ENCODE measurements around the gene NKAIN2. TPM values are rescaled to one million over a fixed set of nuclear protein-coding genes. Genes with fewer than 3 reads are reported as not detected.

NKAIN2 gene
- total RNA-seq, 1 experiment from 2014 or later: not detected

- DNase-seq (ENCODE audit: low read depth): no peak
These were observed 939.8 kb downstream of the NKAIN2 start for GRCh38 chr6:124743420-124743819.

- no peak for DNase-seq (ENCODE audit: low read depth)
These were observed 943.7 kb downstream of the NKAIN2 start for GRCh38 chr6:124747349-124747748.

- DNase-seq (ENCODE audit: low read depth): no peak
These were observed 945.1 kb downstream of the NKAIN2 start for GRCh38 chr6:124748778-124749177.

- DNase-seq (ENCODE audit: low read depth): no peak
These were observed 949.3 kb downstream of the NKAIN2 start for GRCh38 chr6:124753001-124753400.

GRCh38 chr6:124753562-124754105 is 950.0 kb downstream of the NKAIN2 start:
- no peak for DNase-seq (ENCODE audit: low read depth)

GRCh38 chr6:124755321-124755720 is 951.7 kb downstream of the NKAIN2 start:
- no peak for DNase-seq (ENCODE audit: low read depth)

- no peak for DNase-seq (ENCODE audit: low read depth)
These were observed 953.9 kb downstream of the NKAIN2 start for GRCh38 chr6:124757560-124757959.

GRCh38 chr6:124758663-124759062 is 955.0 kb downstream of the NKAIN2 start:
- DNase-seq (ENCODE audit: low read depth): no peak

- DNase-seq (ENCODE audit: low read depth): no peak
These were observed 961.6 kb downstream of the NKAIN2 start for GRCh38 chr6:124765280-124765679.

- DNase-seq (ENCODE audit: low read depth): no peak
These were observed 964.6 kb downstream of the NKAIN2 start for GRCh38 chr6:124768224-124768623.

- no peak for DNase-seq (ENCODE audit: low read depth)
These were observed 966.3 kb downstream of the NKAIN2 start for GRCh38 chr6:124769811-124770544.

GRCh38 chr6:124770784-124771183 is 967.1 kb downstream of the NKAIN2 start:
- no peak for DNase-seq (ENCODE audit: low read depth)

- peak; percentile 17 for DNase-seq (ENCODE audit: low read depth)
These were observed 969.2 kb downstream of the NKAIN2 start for GRCh38 chr6:124772733-124773319.

- DNase-seq (ENCODE audit: low read depth): no peak
These were observed 971.5 kb downstream of the NKAIN2 start for GRCh38 chr6:124775121-124775520.

GRCh38 chr6:124777863-124778262 is 974.2 kb downstream of the NKAIN2 start:
- no peak for DNase-seq (ENCODE audit: low read depth)

- DNase-seq (ENCODE audit: low read depth): peak; percentile 68
These were observed 977.0 kb downstream of the NKAIN2 start for GRCh38 chr6:124780623-124781022.

- no peak for DNase-seq (ENCODE audit: low read depth)
These were observed 979.7 kb downstream of the NKAIN2 start for GRCh38 chr6:124783344-124783743.

GRCh38 chr6:124791156-124791555 is 987.5 kb downstream of the NKAIN2 start:
- DNase-seq (ENCODE audit: low read depth): no peak

GRCh38 chr6:124792386-124792785 is 988.7 kb downstream of the NKAIN2 start:
- DNase-seq (ENCODE audit: low read depth): no peak

- DNase-seq (ENCODE audit: low read depth): no peak
These were observed 989.7 kb downstream of the NKAIN2 start for GRCh38 chr6:124793398-124793797.

GRCh38 chr6:124795643-124796463 is 992.2 kb downstream of the NKAIN2 start:
- DNase-seq (ENCODE audit: low read depth): no peak

GRCh38 chr6:124796464-124796970 is 992.9 kb downstream of the NKAIN2 start:
- peak; percentile 64 for DNase-seq (ENCODE audit: low read depth)

Data from HT1080 (cell line).